Uterus (tissue), 2 donors: ENCODE measurements around the gene PARP6.

ENCODE experiments used
- POLR2A ChIP-seq, 2 donors: fragments of 450-650 bp; IDR thresholded peaks; one replicate each; pipeline ENCODE4 v1.6.1; 2016; ENCODE audit warnings: antibody characterized with exemption in 2 of 2, mild to moderate bottlenecking in 1 of 2, moderate library complexity in 1 of 2
- TF ChIP-seq, protein P1 (sequence below), 4 experiments: fragments of 200-600 bp in 2 of 4; fragments of 450-650 bp in 2 of 4; sonication (generic) in 2 of 4; IDR thresholded peaks; one replicate each; pipeline ENCODE4 v1.5.1; 2016 to 2019; ENCODE audit warnings: antibody characterized with exemption in 4 of 4, mild to moderate bottlenecking in 2 of 4, moderate library complexity in 1 of 4

GRCh38 chr15:72203507-72203837 is 68.9 kb downstream of the PARP6 start:
- TF ChIP-seq, protein P1, sequence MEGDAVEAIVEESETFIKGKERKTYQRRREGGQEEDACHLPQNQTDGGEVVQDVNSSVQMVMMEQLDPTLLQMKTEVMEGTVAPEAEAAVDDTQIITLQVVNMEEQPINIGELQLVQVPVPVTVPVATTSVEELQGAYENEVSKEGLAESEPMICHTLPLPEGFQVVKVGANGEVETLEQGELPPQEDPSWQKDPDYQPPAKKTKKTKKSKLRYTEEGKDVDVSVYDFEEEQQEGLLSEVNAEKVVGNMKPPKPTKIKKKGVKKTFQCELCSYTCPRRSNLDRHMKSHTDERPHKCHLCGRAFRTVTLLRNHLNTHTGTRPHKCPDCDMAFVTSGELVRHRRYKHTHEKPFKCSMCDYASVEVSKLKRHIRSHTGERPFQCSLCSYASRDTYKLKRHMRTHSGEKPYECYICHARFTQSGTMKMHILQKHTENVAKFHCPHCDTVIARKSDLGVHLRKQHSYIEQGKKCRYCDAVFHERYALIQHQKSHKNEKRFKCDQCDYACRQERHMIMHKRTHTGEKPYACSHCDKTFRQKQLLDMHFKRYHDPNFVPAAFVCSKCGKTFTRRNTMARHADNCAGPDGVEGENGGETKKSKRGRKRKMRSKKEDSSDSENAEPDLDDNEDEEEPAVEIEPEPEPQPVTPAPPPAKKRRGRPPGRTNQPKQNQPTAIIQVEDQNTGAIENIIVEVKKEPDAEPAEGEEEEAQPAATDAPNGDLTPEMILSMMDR (IDR thresholded peaks at IDR 0.05): no peak
- no peak for TF ChIP-seq POLR2A (IDR thresholded peaks at IDR 0.05)
